ENCODE measurements around the gene DDX39B. TPM values are rescaled to one million over a fixed set of nuclear protein-coding genes. Genes with fewer than 3 reads are reported as not detected.

The DDX39B gene
- total and polyA plus RNA-seq, 9 of the 15 experiments (the other 6 are each of a cell fraction or from before 2014, with no cell fraction given): 479 to 869 (median 592) TPM

DNA sequence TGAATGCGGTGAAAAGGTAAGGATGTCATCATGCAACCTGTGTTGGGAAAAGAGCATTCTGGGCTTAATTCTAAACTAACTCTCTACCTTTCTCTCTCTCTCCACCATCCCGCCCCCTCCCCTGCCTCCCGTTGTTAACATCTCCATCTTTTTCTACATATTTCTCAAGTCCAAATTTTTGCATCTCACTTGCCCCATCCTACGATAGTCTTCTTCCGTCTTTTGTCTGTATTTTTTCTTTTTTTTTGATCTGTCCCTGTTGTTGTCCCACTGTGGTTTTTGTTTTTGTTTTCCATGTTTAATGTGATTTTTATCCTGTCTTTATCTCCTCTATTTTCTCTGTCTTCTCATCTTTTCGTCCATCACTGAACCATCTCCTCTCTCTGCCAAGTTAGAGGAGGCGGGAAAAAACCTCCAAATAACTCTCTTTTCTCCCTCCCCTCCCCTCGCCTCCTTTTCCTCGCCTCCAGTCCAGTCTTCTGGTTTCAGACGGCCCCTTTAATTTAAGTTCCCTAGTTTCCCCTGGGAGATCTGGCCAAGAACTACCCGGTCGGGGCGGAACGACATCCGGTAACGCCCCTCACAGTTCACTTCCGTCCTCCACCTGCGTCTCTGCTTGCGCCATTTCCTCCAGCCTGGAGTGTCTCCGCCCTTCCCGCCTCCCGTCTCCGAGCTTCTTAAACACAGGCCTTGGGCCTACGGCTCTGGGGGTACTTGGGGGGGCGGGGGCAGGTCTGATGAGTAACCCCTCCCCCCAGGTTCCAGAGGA, 5.3 kb upstream of the DDX39B start, which contains the start of gene NFKBIL1 (continued):
- TF ChIP-seq ATF2 (CRISPR knock-in tag; IDR thresholded peaks at IDR 0.05): no peak
- TF ChIP-seq, protein P1, sequence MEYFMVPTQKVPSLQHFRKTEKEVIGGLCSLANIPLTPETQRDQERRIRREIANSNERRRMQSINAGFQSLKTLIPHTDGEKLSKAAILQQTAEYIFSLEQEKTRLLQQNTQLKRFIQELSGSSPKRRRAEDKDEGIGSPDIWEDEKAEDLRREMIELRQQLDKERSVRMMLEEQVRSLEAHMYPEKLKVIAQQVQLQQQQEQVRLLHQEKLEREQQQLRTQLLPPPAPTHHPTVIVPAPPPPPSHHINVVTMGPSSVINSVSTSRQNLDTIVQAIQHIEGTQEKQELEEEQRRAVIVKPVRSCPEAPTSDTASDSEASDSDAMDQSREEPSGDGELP (CRISPR knock-in tag; IDR thresholded peaks at IDR 0.05; ENCODE audit: borderline replicate concordance): peak; percentile 94
- TF ChIP-seq TRIM24 (IDR thresholded peaks at IDR 0.05): peak in 1 of 2 experiments; percentile 99; a peak in 2 of 4 replicates
- peak; percentile 63 for TF ChIP-seq EGR1 (conservative IDR thresholded peaks at IDR 0.05)
- TF ChIP-seq, protein P2, sequence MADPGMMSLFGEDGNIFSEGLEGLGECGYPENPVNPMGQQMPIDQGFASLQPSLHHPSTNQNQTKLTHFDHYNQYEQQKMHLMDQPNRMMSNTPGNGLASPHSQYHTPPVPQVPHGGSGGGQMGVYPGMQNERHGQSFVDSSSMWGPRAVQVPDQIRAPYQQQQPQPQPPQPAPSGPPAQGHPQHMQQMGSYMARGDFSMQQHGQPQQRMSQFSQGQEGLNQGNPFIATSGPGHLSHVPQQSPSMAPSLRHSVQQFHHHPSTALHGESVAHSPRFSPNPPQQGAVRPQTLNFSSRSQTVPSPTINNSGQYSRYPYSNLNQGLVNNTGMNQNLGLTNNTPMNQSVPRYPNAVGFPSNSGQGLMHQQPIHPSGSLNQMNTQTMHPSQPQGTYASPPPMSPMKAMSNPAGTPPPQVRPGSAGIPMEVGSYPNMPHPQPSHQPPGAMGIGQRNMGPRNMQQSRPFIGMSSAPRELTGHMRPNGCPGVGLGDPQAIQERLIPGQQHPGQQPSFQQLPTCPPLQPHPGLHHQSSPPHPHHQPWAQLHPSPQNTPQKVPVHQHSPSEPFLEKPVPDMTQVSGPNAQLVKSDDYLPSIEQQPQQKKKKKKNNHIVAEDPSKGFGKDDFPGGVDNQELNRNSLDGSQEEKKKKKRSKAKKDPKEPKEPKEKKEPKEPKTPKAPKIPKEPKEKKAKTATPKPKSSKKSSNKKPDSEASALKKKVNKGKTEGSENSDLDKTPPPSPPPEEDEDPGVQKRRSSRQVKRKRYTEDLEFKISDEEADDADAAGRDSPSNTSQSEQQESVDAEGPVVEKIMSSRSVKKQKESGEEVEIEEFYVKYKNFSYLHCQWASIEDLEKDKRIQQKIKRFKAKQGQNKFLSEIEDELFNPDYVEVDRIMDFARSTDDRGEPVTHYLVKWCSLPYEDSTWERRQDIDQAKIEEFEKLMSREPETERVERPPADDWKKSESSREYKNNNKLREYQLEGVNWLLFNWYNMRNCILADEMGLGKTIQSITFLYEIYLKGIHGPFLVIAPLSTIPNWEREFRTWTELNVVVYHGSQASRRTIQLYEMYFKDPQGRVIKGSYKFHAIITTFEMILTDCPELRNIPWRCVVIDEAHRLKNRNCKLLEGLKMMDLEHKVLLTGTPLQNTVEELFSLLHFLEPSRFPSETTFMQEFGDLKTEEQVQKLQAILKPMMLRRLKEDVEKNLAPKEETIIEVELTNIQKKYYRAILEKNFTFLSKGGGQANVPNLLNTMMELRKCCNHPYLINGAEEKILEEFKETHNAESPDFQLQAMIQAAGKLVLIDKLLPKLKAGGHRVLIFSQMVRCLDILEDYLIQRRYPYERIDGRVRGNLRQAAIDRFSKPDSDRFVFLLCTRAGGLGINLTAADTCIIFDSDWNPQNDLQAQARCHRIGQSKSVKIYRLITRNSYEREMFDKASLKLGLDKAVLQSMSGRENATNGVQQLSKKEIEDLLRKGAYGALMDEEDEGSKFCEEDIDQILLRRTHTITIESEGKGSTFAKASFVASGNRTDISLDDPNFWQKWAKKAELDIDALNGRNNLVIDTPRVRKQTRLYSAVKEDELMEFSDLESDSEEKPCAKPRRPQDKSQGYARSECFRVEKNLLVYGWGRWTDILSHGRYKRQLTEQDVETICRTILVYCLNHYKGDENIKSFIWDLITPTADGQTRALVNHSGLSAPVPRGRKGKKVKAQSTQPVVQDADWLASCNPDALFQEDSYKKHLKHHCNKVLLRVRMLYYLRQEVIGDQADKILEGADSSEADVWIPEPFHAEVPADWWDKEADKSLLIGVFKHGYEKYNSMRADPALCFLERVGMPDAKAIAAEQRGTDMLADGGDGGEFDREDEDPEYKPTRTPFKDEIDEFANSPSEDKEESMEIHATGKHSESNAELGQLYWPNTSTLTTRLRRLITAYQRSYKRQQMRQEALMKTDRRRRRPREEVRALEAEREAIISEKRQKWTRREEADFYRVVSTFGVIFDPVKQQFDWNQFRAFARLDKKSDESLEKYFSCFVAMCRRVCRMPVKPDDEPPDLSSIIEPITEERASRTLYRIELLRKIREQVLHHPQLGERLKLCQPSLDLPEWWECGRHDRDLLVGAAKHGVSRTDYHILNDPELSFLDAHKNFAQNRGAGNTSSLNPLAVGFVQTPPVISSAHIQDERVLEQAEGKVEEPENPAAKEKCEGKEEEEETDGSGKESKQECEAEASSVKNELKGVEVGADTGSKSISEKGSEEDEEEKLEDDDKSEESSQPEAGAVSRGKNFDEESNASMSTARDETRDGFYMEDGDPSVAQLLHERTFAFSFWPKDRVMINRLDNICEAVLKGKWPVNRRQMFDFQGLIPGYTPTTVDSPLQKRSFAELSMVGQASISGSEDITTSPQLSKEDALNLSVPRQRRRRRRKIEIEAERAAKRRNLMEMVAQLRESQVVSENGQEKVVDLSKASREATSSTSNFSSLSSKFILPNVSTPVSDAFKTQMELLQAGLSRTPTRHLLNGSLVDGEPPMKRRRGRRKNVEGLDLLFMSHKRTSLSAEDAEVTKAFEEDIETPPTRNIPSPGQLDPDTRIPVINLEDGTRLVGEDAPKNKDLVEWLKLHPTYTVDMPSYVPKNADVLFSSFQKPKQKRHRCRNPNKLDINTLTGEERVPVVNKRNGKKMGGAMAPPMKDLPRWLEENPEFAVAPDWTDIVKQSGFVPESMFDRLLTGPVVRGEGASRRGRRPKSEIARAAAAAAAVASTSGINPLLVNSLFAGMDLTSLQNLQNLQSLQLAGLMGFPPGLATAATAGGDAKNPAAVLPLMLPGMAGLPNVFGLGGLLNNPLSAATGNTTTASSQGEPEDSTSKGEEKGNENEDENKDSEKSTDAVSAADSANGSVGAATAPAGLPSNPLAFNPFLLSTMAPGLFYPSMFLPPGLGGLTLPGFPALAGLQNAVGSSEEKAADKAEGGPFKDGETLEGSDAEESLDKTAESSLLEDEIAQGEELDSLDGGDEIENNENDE (IDR thresholded peaks at IDR 0.05; ENCODE audit: low read depth, low read length): no peak
- no peak; the same call in 1 of the 2 replicates for TF ChIP-seq HMGXB4 (CRISPR knock-in tag; IDR thresholded peaks at IDR 0.05)
- TF ChIP-seq KDM2B (CRISPR knock-in tag; IDR thresholded peaks at IDR 0.05): no peak
- no peak for TF ChIP-seq CBX1 (IDR thresholded peaks at IDR 0.05; ENCODE audit: low read depth)
- no peak for TF ChIP-seq XRCC3 (IDR thresholded peaks at IDR 0.05)
- TF ChIP-seq HNRNPL (IDR thresholded peaks at IDR 0.05; ENCODE audit: low read depth, low read length): no peak
- TF ChIP-seq NR3C1 (CRISPR knock-in tag; IDR thresholded peaks at IDR 0.05): no peak
